ENCODE data around the gene HNF1B.

Gene HNF1B

DNA sequence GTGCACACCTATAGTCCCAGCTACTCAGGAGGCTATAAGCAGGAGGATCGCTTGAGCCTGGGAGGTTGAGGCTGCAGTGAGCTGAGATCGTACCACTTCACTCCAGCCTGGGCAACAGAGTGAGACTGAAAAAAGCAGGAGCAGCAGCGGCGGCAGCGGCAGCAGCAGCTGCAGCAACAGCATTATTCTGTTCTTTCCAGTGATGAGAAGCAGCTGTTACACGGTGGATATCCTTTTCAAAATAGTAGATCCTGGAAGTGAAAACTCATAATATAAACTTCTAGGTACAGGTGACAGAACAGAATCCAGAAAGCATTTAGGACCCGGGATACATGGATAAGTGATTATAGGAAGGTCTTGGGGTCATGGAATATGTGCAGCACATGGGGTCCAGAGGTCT, 17.8 kb upstream of the HNF1B start:
- H3K9me3 ChIP-seq (ENCODE audit: control insufficient read depth, low read length) = no peaks in the 10 kb centered on the region
- H3K27ac ChIP-seq = no peak overlapping the region
- no peaks in the 10 kb centered on the region for H3K4me1 ChIP-seq
- H2AFZ ChIP-seq = no peak overlapping the region
- TF ChIP-seq, protein P1, sequence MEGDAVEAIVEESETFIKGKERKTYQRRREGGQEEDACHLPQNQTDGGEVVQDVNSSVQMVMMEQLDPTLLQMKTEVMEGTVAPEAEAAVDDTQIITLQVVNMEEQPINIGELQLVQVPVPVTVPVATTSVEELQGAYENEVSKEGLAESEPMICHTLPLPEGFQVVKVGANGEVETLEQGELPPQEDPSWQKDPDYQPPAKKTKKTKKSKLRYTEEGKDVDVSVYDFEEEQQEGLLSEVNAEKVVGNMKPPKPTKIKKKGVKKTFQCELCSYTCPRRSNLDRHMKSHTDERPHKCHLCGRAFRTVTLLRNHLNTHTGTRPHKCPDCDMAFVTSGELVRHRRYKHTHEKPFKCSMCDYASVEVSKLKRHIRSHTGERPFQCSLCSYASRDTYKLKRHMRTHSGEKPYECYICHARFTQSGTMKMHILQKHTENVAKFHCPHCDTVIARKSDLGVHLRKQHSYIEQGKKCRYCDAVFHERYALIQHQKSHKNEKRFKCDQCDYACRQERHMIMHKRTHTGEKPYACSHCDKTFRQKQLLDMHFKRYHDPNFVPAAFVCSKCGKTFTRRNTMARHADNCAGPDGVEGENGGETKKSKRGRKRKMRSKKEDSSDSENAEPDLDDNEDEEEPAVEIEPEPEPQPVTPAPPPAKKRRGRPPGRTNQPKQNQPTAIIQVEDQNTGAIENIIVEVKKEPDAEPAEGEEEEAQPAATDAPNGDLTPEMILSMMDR (IDR thresholded peaks at IDR 0.05) = no peak
- no peak overlapping the region for H3K4me3 ChIP-seq (ENCODE audit: low read depth, low read length)
- no peak overlapping the region for H3K9ac ChIP-seq
- no peaks in the 10 kb centered on the region for H3K36me3 ChIP-seq (ENCODE audit: control insufficient read depth, insufficient read depth, low read length)
- H3K4me2 ChIP-seq (ENCODE audit: low read length) = no peak overlapping the region
- no peaks in the 10 kb centered on the region for H3K79me2 ChIP-seq
- no peaks in the 10 kb centered on the region for H3K27me3 ChIP-seq (ENCODE audit: control insufficient read depth, insufficient read depth, low read length)

DNA sequence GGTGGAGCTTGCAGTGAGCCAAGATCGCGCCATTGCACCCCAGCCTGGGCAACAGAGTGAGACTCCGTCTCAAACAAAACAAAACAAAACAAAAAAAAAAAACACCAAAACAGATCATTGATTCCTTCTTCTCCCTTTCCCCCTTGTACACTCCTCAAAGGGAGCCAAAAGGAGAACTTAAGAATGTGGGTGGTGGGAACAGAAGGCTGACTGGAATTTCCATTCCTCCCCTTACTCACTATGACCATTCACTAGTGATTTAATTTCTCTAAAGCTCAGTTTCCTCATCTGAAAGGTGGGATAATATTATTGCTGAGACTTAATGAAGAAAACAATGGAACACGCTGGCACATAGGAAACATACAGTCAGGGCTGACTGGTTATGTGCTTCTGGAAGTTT, 17.1 kb upstream of the HNF1B start:
- Histone ChIP-seq H3K36me3 (ENCODE audit: control insufficient read depth, insufficient read depth, low read length) (no peaks in the 10 kb centered on the region), H3K27ac (no peak overlapping the region), H3K27me3 (ENCODE audit: control insufficient read depth, insufficient read depth, low read length) (no peaks in the 10 kb centered on the region), H3K9me3 (ENCODE audit: control insufficient read depth, low read length) (no peaks in the 10 kb centered on the region), H3K4me3 (ENCODE audit: low read depth, low read length) (no peak overlapping the region), H3K4me2 (ENCODE audit: low read length) (no peak overlapping the region), H3K79me2 (no peaks in the 10 kb centered on the region), H3K4me1 (no peaks in the 10 kb centered on the region), H2AFZ (no peak overlapping the region), H3K9ac (no peak overlapping the region)
- TF ChIP-seq, protein P1 (IDR thresholded peaks at IDR 0.05) = no peak

DNA sequence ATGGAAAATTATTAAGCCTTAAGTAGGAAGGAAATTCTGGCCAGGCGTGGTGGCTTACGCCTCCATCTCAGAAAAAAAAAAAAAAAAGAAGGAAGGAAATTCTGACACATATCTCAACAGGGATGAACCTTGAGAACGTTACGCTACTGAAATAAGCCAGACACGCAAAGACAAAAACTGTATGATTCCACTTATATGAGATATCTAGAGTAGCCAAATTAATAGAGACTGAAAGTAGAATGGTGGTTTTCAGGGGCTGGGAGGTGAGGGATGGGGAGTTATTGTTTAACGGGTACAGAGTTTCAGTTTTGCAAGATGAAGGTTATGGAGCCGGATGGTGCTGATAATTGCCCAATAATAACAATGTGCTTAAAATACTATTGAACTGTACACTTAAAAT, 16.2 kb upstream of the HNF1B start:
- Histone ChIP-seq H3K4me1 (no peaks in the 10 kb centered on the region), H3K9ac (no peak overlapping the region), H3K36me3 (ENCODE audit: control insufficient read depth, insufficient read depth, low read length) (no peaks in the 10 kb centered on the region), H3K4me2 (ENCODE audit: low read length) (no peak overlapping the region), H3K9me3 (ENCODE audit: control insufficient read depth, low read length) (no peaks in the 10 kb centered on the region), H2AFZ (no peak overlapping the region), H3K27ac (no peak overlapping the region), H3K27me3 (ENCODE audit: control insufficient read depth, insufficient read depth, low read length) (no peaks in the 10 kb centered on the region), H3K79me2 (no peaks in the 10 kb centered on the region), H3K4me3 (ENCODE audit: low read depth, low read length) (no peak overlapping the region)
- TF ChIP-seq, protein P1 (IDR thresholded peaks at IDR 0.05) = no peak

DNA sequence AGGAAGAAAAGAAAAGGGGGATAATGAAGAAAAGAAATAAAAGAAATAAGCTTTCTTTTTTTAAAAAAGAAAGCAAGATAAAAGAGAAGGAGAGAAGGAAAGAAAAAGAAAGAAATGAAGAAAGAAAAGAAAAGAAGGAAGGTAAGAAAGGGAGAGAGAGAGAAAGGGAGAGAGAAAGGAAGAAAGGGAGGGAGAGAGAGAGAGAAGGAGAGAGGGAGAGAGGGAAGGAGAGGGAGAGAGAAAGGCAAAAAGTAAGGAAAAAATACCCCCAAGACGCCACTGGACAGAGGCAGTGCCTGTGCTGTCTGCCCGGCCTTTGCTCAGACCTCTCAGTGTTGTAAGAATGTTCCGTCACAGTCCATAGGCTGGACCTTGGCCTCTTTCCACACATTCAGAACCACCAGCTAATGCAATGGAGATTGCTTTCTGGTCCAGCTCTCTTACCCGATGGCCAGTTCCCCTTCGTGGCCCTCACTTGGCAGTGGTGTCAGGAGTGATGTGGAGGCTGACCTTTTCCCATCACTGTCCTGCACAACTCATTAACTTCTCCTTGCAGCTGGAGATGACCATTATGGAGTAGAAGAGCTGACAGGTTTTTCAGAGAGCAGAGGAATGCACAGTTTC, 14.3 kb upstream of the HNF1B start:
- no peaks in the 10 kb centered on the region for H3K79me2 ChIP-seq
- no peak overlapping the region for H3K9ac ChIP-seq
- no peak overlapping the region for H3K4me2 ChIP-seq (ENCODE audit: low read length)
- no peak overlapping the region for H3K4me3 ChIP-seq (ENCODE audit: low read depth, low read length)
- no peaks in the 10 kb centered on the region for H3K4me1 ChIP-seq
- no peaks in the 10 kb centered on the region for H3K36me3 ChIP-seq (ENCODE audit: control insufficient read depth, insufficient read depth, low read length)
- TF ChIP-seq, protein P1 (IDR thresholded peaks at IDR 0.05) = no peak
- H3K9me3 ChIP-seq (ENCODE audit: control insufficient read depth, low read length) = no peaks in the 10 kb centered on the region
- no peak overlapping the region for H3K27ac ChIP-seq
- H2AFZ ChIP-seq = no peak overlapping the region
- no peaks in the 10 kb centered on the region for H3K27me3 ChIP-seq (ENCODE audit: control insufficient read depth, insufficient read depth, low read length)

DNA sequence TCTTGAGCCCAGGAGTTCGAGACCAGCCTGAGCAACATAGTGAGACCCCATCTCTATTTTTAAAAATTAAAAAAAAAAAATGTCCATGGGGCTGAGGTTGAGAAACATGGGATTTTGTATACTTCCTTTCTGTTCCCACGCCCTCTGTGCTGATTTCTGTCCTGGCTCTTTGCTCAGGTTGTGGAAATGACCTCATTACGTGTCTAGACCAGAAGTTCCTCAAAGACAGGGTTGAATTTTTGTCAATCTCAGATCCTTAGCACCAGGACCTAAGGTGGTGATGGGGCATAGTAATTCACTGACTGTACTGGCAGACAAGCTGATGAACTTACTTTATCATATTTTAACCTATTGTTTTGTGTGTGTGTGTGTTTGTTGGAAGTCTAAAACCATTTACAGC, 11.2 kb upstream of the HNF1B start:
- H3K79me2 ChIP-seq = no peaks in the 10 kb centered on the region
- H3K36me3 ChIP-seq (ENCODE audit: control insufficient read depth, insufficient read depth, low read length) = no peaks in the 10 kb centered on the region
- no peaks in the 10 kb centered on the region for H3K27me3 ChIP-seq (ENCODE audit: control insufficient read depth, insufficient read depth, low read length)
- H3K27ac ChIP-seq = no peak overlapping the region
- no peaks in the 10 kb centered on the region for H3K4me1 ChIP-seq
- H2AFZ ChIP-seq = no peak overlapping the region
- no peak overlapping the region for H3K4me3 ChIP-seq (ENCODE audit: low read depth, low read length)
- H3K4me2 ChIP-seq (ENCODE audit: low read length) = no peak overlapping the region
- no peak overlapping the region for H3K9ac ChIP-seq
- TF ChIP-seq, protein P1 (IDR thresholded peaks at IDR 0.05) = no peak
- no peaks in the 10 kb centered on the region for H3K9me3 ChIP-seq (ENCODE audit: control insufficient read depth, low read length)
